CD14-positive monocyte (primary cell): ENCODE results near the gene GMEB2. TPM values are rescaled to one million over a fixed set of nuclear protein-coding genes. Genes with fewer than 3 reads are reported as not detected.
A peak's percentile ranks its signal among the peaks of the same experiment; 100 is the strongest.

Source experiments
- DNase-seq, 3 donors: peaks; one replicate each; pipeline ENCODE4 v3.0.0-alpha.2; 2011 to 2022
- H2AFZ ChIP-seq: 2 replicates; pipeline ENCODE4 v1.6.0; 2012; ENCODE audit warnings: mild to moderate bottlenecking, low read depth, low read length, inconsistent platforms; ENCODE audit not compliant: insufficient read depth, poor library complexity, severe bottlenecking
- H3K27ac ChIP-seq, 2 donors: 1 replicate in 1 of 2; 2 replicates in 1 of 2; pipeline ENCODE4 v1.5.1; 2012 to 2013; ENCODE audit warnings: low read length in 2 of 2, control low read depth in 1 of 2, inconsistent platforms in 1 of 2, low read depth in 1 of 2, mild to moderate bottlenecking in 1 of 2
- H3K27me3 ChIP-seq, 2 donors: one replicate each; pipeline versions ENCODE4 v1.6.0 to v1.6.1; 2011 to 2013; ENCODE audit warnings: low read length in 2 of 2; ENCODE audit not compliant: control insufficient read depth in 2 of 2, insufficient read depth in 2 of 2
- H3K36me3 ChIP-seq, 2 donors: replicated peaks in 1 of 2; 1 replicate in 1 of 2; 2 replicates in 1 of 2; pipeline versions ENCODE4 v1.5.1 to v1.6.1; 2012 to 2013; ENCODE audit warnings: low read length in 2 of 2, control low read depth in 1 of 2, inconsistent platforms in 1 of 2, mild to moderate bottlenecking in 1 of 2; ENCODE audit not compliant: insufficient read depth in 2 of 2, control insufficient read depth in 1 of 2
- H3K4me1 ChIP-seq, 2 donors: 1 replicate in 1 of 2; 2 replicates in 1 of 2; pipeline versions ENCODE4 v1.5.1 to v1.6.1; 2012 to 2013; ENCODE audit warnings: low read length in 2 of 2, control low read depth in 1 of 2, inconsistent platforms in 1 of 2, mild to moderate bottlenecking in 1 of 2, moderate library complexity in 1 of 2; ENCODE audit not compliant: insufficient read depth in 2 of 2, control insufficient read depth in 1 of 2
- H3K4me2 ChIP-seq: replicated peaks from 2 replicates; pipeline ENCODE3; 2012; ENCODE audit warnings: low read length, moderate library complexity, mild to moderate bottlenecking; ENCODE audit not compliant: poor library complexity, severe bottlenecking; ENCODE audit errors: extremely low read depth
- H3K4me3 ChIP-seq, 3 experiments: fragments of 200-600 bp in 1 of 3; sonication (generic) in 1 of 3; replicated peaks in 1 of 3; 1 replicate in 2 of 3; 2 replicates in 1 of 3; pipeline ENCODE4 v1.5.1; 2011 to 2013; ENCODE audit warnings: low read length in 3 of 3, mild to moderate bottlenecking in 3 of 3, control low read depth in 2 of 3, low read depth in 2 of 3, inconsistent platforms in 1 of 3, moderate library complexity in 1 of 3
- H3K79me2 ChIP-seq: 2 replicates; pipeline ENCODE4 v1.6.0; 2012; ENCODE audit warnings: mild to moderate bottlenecking, control low read depth, inconsistent platforms, low read length, moderate library complexity; ENCODE audit not compliant: insufficient read depth
- H3K9ac ChIP-seq: 2 replicates; pipeline ENCODE4 v1.6.0; 2017; ENCODE audit warnings: low read length, mild to moderate bottlenecking; ENCODE audit not compliant: insufficient read depth, poor library complexity, severe bottlenecking
- H3K9me3 ChIP-seq, 2 donors: replicated peaks in 1 of 2; 1 replicate in 1 of 2; 2 replicates in 1 of 2; pipeline versions ENCODE4 v1.5.1 to v1.6.1; 2012 to 2013; ENCODE audit warnings: low read length in 2 of 2, control low read depth in 1 of 2; ENCODE audit not compliant: control insufficient read depth in 1 of 2, insufficient read depth in 1 of 2
- H4K20me1 ChIP-seq: 2 replicates; pipeline ENCODE4 v1.6.0; 2012; ENCODE audit warnings: mild to moderate bottlenecking, low read length, control low read depth, moderate library complexity; ENCODE audit not compliant: insufficient read depth
- H3K27ac Mint-ChIP-seq, 7 donors: one replicate each; pipeline ENCODE4 v1.8.0; 2020; ENCODE audit warnings: mild to moderate bottlenecking in 7 of 7, mixed read lengths in 7 of 7, moderate library complexity in 6 of 7, inconsistent platforms in 2 of 7
- H3K27me3 Mint-ChIP-seq, 3 donors: one replicate each; pipeline ENCODE4 v1.8.0; 2021 to 2022; ENCODE audit warnings: low read depth in 3 of 3, mild to moderate bottlenecking in 3 of 3, mixed read lengths in 3 of 3, moderate library complexity in 3 of 3, inconsistent platforms in 1 of 3
- H3K36me3 Mint-ChIP-seq, 2 donors: one replicate each; pipeline ENCODE4 v1.8.0; 2020; ENCODE audit warnings: mixed read lengths in 2 of 2, inconsistent platforms in 1 of 2, mild to moderate bottlenecking in 1 of 2
- H3K4me1 Mint-ChIP-seq: one replicate; pipeline ENCODE4 v1.8.0; 2020; ENCODE audit warnings: mild to moderate bottlenecking, mixed read lengths
- H3K4me3 Mint-ChIP-seq, 2 donors: one replicate each; pipeline ENCODE4 v1.8.0; 2020; ENCODE audit warnings: mild to moderate bottlenecking in 2 of 2, mixed read lengths in 2 of 2, moderate library complexity in 1 of 2
- H3K9me3 Mint-ChIP-seq, 7 donors: one replicate each; pipeline ENCODE4 v1.8.0; 2020 to 2022; ENCODE audit warnings: mixed read lengths in 7 of 7, mild to moderate bottlenecking in 6 of 7, moderate library complexity in 6 of 7, inconsistent platforms in 2 of 7
- WGBS: methylation state at CpG from one replicate; pipeline ENCODE4 v1.1.5; 2013; ENCODE audit warnings: missing lambda C conversion rate; ENCODE audit not compliant: insufficient coverage; 5-methylcytosine and 5-hydroxymethylcytosine counted together
- intact Hi-C, 2 donors: fragments of 100-400 bp; cut with micrococcal nuclease; formaldehyde crosslinking; loops; one replicate each; pipeline versions ENCODE4 v1.15.0 to v1.15.1; 2023
- polyA plus RNA-seq, 3 donors: library from polyadenylated mRNA; depleted of rRNA in 1 of 3; unstranded in 2 of 3; stranded (reverse) in 1 of 3; fragments of 300-500 nt in 2 of 3; fragments of >200 nt in 1 of 3; fragmentation: Illumina TruSeq in 2 of 3; gene quantifications; 1 replicate in 2 of 3; 2 replicates in 1 of 3; pipeline ENCODE4 v1.2.3, GENCODE V29; 2012 to 2021
- TF ChIP-seq, protein P1 (sequence below): fragments of 200-600 bp; IDR thresholded peaks from one replicate; pipeline ENCODE4 v1.8.0; 2022; ENCODE audit warnings: antibody characterized with exemption, mild to moderate bottlenecking

The GMEB2 gene
- polyA plus RNA-seq, 3 donors: 2.7 to 11.7 (median 3.8) TPM

GRCh38 chr20:63579017-63579694 lies 47.7 kb downstream of the GMEB2 start:
- Mint-ChIP-seq H3K36me3 (peaks cover 0 to 2% of the 10 kb centered on the region in 2 donors), H3K27ac (no peak overlapping the region), H3K9me3 (peaks cover 0 to 4% (median 0%) of the 10 kb centered on the region in 7 donors), H3K4me3 (peak overlapping the region in 1 of 2 donors; percentile 65), H3K4me1 (peaks cover 14% of the 10 kb centered on the region), H3K27me3 (peaks cover 47 to 82% (median 48%) of the 10 kb centered on the region in 3 donors)
- Histone ChIP-seq H3K36me3 (no peaks in the 10 kb centered on the region), H3K9ac (peak overlapping the region; percentile 15), H3K27me3 (peaks cover 0 to 36% of the 10 kb centered on the region in 2 donors), H3K27ac (no peak overlapping the region), H4K20me1 (no peaks in the 10 kb centered on the region), H3K4me2 (no peak overlapping the region), H3K79me2 (no peaks in the 10 kb centered on the region), H3K4me3 (no peak overlapping the region), H2AFZ (no peak overlapping the region), H3K4me1 (peaks cover 12 to 19% of the 10 kb centered on the region in 2 donors), H3K9me3 (no peaks in the 10 kb centered on the region)
- WGBS: 58% methylated on average over 9 of the region's 19 CpGs
- peak in 2 of 3 donors; percentile 7 to 50 for DNase-seq
- TF ChIP-seq, protein P1, sequence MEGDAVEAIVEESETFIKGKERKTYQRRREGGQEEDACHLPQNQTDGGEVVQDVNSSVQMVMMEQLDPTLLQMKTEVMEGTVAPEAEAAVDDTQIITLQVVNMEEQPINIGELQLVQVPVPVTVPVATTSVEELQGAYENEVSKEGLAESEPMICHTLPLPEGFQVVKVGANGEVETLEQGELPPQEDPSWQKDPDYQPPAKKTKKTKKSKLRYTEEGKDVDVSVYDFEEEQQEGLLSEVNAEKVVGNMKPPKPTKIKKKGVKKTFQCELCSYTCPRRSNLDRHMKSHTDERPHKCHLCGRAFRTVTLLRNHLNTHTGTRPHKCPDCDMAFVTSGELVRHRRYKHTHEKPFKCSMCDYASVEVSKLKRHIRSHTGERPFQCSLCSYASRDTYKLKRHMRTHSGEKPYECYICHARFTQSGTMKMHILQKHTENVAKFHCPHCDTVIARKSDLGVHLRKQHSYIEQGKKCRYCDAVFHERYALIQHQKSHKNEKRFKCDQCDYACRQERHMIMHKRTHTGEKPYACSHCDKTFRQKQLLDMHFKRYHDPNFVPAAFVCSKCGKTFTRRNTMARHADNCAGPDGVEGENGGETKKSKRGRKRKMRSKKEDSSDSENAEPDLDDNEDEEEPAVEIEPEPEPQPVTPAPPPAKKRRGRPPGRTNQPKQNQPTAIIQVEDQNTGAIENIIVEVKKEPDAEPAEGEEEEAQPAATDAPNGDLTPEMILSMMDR: no peak
- intact Hi-C loops: loop anchor here in 1 of 2 donors (5.0 kb wide), 2 partner anchors 33 to 42 kb away; partner anchors contain the start of gene PTK6

- H3K4me1 Mint-ChIP-seq: peaks cover 14% of the 10 kb centered on the region
- WGBS: 81% methylated on average over 15 of the region's 26 CpGs
- intact Hi-C loops: loop anchor here in 1 of 2 donors (5.0 kb wide), 2 partner anchors 34 to 41 kb away; partner anchors contain the start of gene PTK6
- TF ChIP-seq, protein P1: no peak
- Histone ChIP-seq H3K36me3 (no peaks in the 10 kb centered on the region), H3K9ac (no peak overlapping the region), H3K4me2 (no peak overlapping the region), H3K27me3 (peaks cover 0 to 36% of the 10 kb centered on the region in 2 donors), H2AFZ (no peak overlapping the region), H4K20me1 (no peaks in the 10 kb centered on the region), H3K27ac (no peak overlapping the region), H3K79me2 (peaks cover 4% of the 10 kb centered on the region), H3K9me3 (no peaks in the 10 kb centered on the region), H3K4me3 (no peak overlapping the region), H3K4me1 (peaks cover 15 to 22% of the 10 kb centered on the region in 2 donors)
- H3K9me3 Mint-ChIP-seq: peaks cover 0 to 4% (median 0%) of the 10 kb centered on the region in 7 donors
- H3K36me3 Mint-ChIP-seq: peaks cover 0 to 2% of the 10 kb centered on the region in 2 donors
- no peak overlapping the region for H3K27ac Mint-ChIP-seq
- H3K27me3 Mint-ChIP-seq: peaks cover 44 to 80% (median 48%) of the 10 kb centered on the region in 3 donors
- no peak for DNase-seq
- peak overlapping the region in 1 of 2 donors; percentile 66 for H3K4me3 Mint-ChIP-seq
Observed at GRCh38 chr20:63578224-63579016, 48.5 kb downstream of the GMEB2 start.
